SK-N-SH (cell line): Measurements from ENCODE around the gene CIBAR2.

Experiments used
- ELF1 ChIP-seq: IDR thresholded peaks from 2 replicates; pipeline ENCODE4 v1.4.0; 2012
- EP300 ChIP-seq, 2 experiments: IDR thresholded peaks; 2 replicates each; pipeline versions ENCODE4 v1.4.0 to v1.6.1; 2012; ENCODE audit warnings: borderline replicate concordance in 1 of 2, low read depth in 1 of 2, low read length in 1 of 2
- EZH2phosphoT487 ChIP-seq: fragments of 200-600 bp; sonication (generic); IDR thresholded peaks from 2 replicates; pipeline ENCODE4 v1.6.1; 2017; ENCODE audit warnings: low read depth, mixed run types, mild to moderate bottlenecking, antibody characterized with exemption, moderate library complexity, borderline replicate concordance
- MAX ChIP-seq: IDR thresholded peaks from 2 replicates; pipeline ENCODE4 v1.4.0; 2012; ENCODE audit warnings: low read depth
- RAD21 ChIP-seq: IDR thresholded peaks from 2 replicates; pipeline ENCODE4 v1.6.1; 2012; ENCODE audit warnings: mild to moderate bottlenecking, low read length
- REST ChIP-seq: IDR thresholded peaks from 2 replicates; pipeline ENCODE4 v1.6.1; 2012; ENCODE audit warnings: mild to moderate bottlenecking, low read depth, low read length, moderate library complexity
- RXRA ChIP-seq: IDR thresholded peaks from 2 replicates; pipeline ENCODE4 v1.4.0; 2012; ENCODE audit warnings: low read depth, mild to moderate bottlenecking, borderline replicate concordance
- SIN3A ChIP-seq: IDR thresholded peaks from 2 replicates; pipeline ENCODE4 v1.6.1; 2012; ENCODE audit warnings: low read depth, mild to moderate bottlenecking, low read length, moderate library complexity, borderline replicate concordance
- TCF12 ChIP-seq: IDR thresholded peaks from 2 replicates; pipeline ENCODE4 v1.4.0; 2012

GRCh38 chr16:85091522-85091910 lies 20.8 kb downstream of the CIBAR2 start:
- TF ChIP-seq RXRA (no peak), MAX (no peak), EP300 (IDR thresholded peaks at IDR 0.05; ENCODE audit: borderline replicate concordance in 1 of 2, low read depth in 1 of 2, low read length in 1 of 2) (no peak), ELF1 (no peak), SIN3A (no peak), REST (no peak), TCF12 (no peak), RAD21 (no peak), EZH2phosphoT487 (no peak)
